Activated CD8-positive, alpha-beta memory T cell treated with anti-CD3 and anti-CD28 coated beads, Interleukin-2, amount 10 ng/mL, durations not matched to agents 7 days and 5 days (primary cell): Measurements from ENCODE around the gene PDE8A. TPM values are rescaled to one million over a fixed set of nuclear protein-coding genes. Genes with fewer than 3 reads are reported as not detected.

Experiments used
- ATAC-seq: fragments of 150-1000 bp; cut with Tn5 transposase; one replicate; pipeline ENCODE4 v1.10.0; 2021; ENCODE audit warnings: moderate library complexity
- CTCF ChIA-PET: fragments of 350-600 bp; sonication (Branson Sonifier 250); formaldehyde crosslinking; loops from one replicate; lab custom pipeline; 2021; ENCODE audit warnings: antibody characterized with exemption; lab: Charles Lee
- DNase-seq: peaks from one replicate; pipeline ENCODE4 v3.0.0-alpha.2; 2020
- H3K27ac Mint-ChIP-seq: one replicate; pipeline ENCODE4 v1.8.0; 2021; ENCODE audit warnings: mild to moderate bottlenecking, mixed read lengths
- H3K27me3 Mint-ChIP-seq: one replicate; pipeline ENCODE4 v1.8.0; 2021; ENCODE audit warnings: mixed read lengths
- H3K36me3 Mint-ChIP-seq: one replicate; pipeline ENCODE4 v1.8.0; 2021; ENCODE audit warnings: mild to moderate bottlenecking, mixed read lengths
- H3K4me1 Mint-ChIP-seq: one replicate; pipeline ENCODE4 v1.8.0; 2021; ENCODE audit warnings: mixed read lengths
- H3K4me3 Mint-ChIP-seq: one replicate; pipeline ENCODE4 v1.8.0; 2021; ENCODE audit warnings: mild to moderate bottlenecking, moderate library complexity, mixed read lengths
- H3K9me3 Mint-ChIP-seq: one replicate; pipeline ENCODE4 v1.8.0; 2022; ENCODE audit warnings: low read depth, mixed read lengths
- total RNA-seq, 2 experiments: library from RNA; stranded (reverse); gene quantifications; one replicate each; pipeline ENCODE4 v1.2.3, GENCODE V29; 2021

The PDE8A gene
- total RNA-seq, 2 experiments from 2014 or later: 17.7 to 21.1 TPM

GRCh38 chr15:85003593-85004312 lies 22.1 kb downstream of the PDE8A start:
- CTCF ChIA-PET: interaction anchor here (1.4 kb wide), 1 partner anchor 16 kb away, joined by 6 read pairs; no protein-coding TSS in a partner anchor
- no peaks in the 10 kb centered on the region for H3K27me3 Mint-ChIP-seq
- peaks cover 10% of the 10 kb centered on the region for H3K4me1 Mint-ChIP-seq
- H3K36me3 Mint-ChIP-seq: no peaks in the 10 kb centered on the region
- DNase-seq: no peak
- H3K9me3 Mint-ChIP-seq: no peaks in the 10 kb centered on the region
- no peak overlapping the region for H3K27ac Mint-ChIP-seq
- ATAC-seq: no peak
- H3K4me3 Mint-ChIP-seq: no peak overlapping the region

- no peaks in the 10 kb centered on the region for H3K9me3 Mint-ChIP-seq
- no peak overlapping the region for H3K27ac Mint-ChIP-seq
- no peaks in the 10 kb centered on the region for H3K36me3 Mint-ChIP-seq
- CTCF ChIA-PET: interaction anchor here (0.7 to 1.7 kb wide), 3 partner anchors 20 to 417 kb away, joined by 3 read pairs; no protein-coding TSS in a partner anchor
- no peak for ATAC-seq
- no peak overlapping the region for H3K4me3 Mint-ChIP-seq
- peaks cover 13% of the 10 kb centered on the region for H3K4me1 Mint-ChIP-seq
- no peak for DNase-seq
- no peaks in the 10 kb centered on the region for H3K27me3 Mint-ChIP-seq
These were observed 22.9 kb downstream of the PDE8A start for GRCh38 chr15:85004550-85004949.

GRCh38 chr15:85005319-85005718 lies 23.7 kb downstream of the PDE8A start:
- Mint-ChIP-seq H3K9me3 (no peaks in the 10 kb centered on the region), H3K27ac (no peak overlapping the region), H3K4me3 (no peak overlapping the region), H3K4me1 (peaks cover 13% of the 10 kb centered on the region), H3K27me3 (no peaks in the 10 kb centered on the region), H3K36me3 (no peaks in the 10 kb centered on the region)
- ATAC-seq (no peak), DNase-seq (no peak)
- CTCF ChIA-PET: interaction anchor here (0.7 to 1.7 kb wide), 3 partner anchors 19 to 418 kb away, joined by 3 read pairs; no protein-coding TSS in a partner anchor

- CTCF ChIA-PET: interaction anchor here (0.9 to 1.7 kb wide), 2 partner anchors 18 to 418 kb away, joined by 3 read pairs; no protein-coding TSS in a partner anchor
- no peaks in the 10 kb centered on the region for H3K36me3 Mint-ChIP-seq
These were observed 24.1 kb downstream of the PDE8A start for GRCh38 chr15:85005746-85006145.

GRCh38 chr15:85006201-85006600 lies 24.5 kb downstream of the PDE8A start:
- Mint-ChIP-seq H3K27ac (no peak overlapping the region), H3K27me3 (no peaks in the 10 kb centered on the region), H3K4me1 (peaks cover 13% of the 10 kb centered on the region), H3K9me3 (peaks cover 2% of the 10 kb centered on the region), H3K36me3 (no peaks in the 10 kb centered on the region), H3K4me3 (no peak overlapping the region)
- no peak for ATAC-seq
- CTCF ChIA-PET: no interaction called here
- DNase-seq: no peak

More at GRCh38 chr15:85005746-85006145, 24.1 kb downstream of the PDE8A start:
- Mint-ChIP-seq H3K4me3 (no peak overlapping the region), H3K27ac (no peak overlapping the region), H3K27me3 (no peaks in the 10 kb centered on the region), H3K9me3 (no peaks in the 10 kb centered on the region), H3K4me1 (peaks cover 13% of the 10 kb centered on the region)
- ATAC-seq (no peak), DNase-seq (no peak)

- H3K4me1 Mint-ChIP-seq: peaks cover 13% of the 10 kb centered on the region
- no peaks in the 10 kb centered on the region for H3K27me3 Mint-ChIP-seq
- H3K36me3 Mint-ChIP-seq: no peaks in the 10 kb centered on the region
These were observed 25.0 kb downstream of the PDE8A start for GRCh38 chr15:85006655-85007054.

GRCh38 chr15:85007137-85007536 lies 25.5 kb downstream of the PDE8A start:
- ATAC-seq (no peak), DNase-seq (no peak)
- Mint-ChIP-seq H3K9me3 (peaks cover 2% of the 10 kb centered on the region), H3K36me3 (no peaks in the 10 kb centered on the region), H3K4me3 (no peak overlapping the region), H3K27ac (no peak overlapping the region), H3K27me3 (no peaks in the 10 kb centered on the region), H3K4me1 (peaks cover 12% of the 10 kb centered on the region)
- CTCF ChIA-PET: interaction anchor here (1.3 kb wide), 1 partner anchor 23 kb away, joined by 4 read pairs; no protein-coding TSS in a partner anchor

More at GRCh38 chr15:85006655-85007054, 25.0 kb downstream of the PDE8A start:
- no peak overlapping the region for H3K4me3 Mint-ChIP-seq
- CTCF ChIA-PET: no interaction called here
- ATAC-seq (no peak), DNase-seq (no peak)
- H3K27ac Mint-ChIP-seq: no peak overlapping the region
- H3K9me3 Mint-ChIP-seq: peaks cover 2% of the 10 kb centered on the region

GRCh38 chr15:85007741-85008397 lies 26.2 kb downstream of the PDE8A start:
- peaks cover 6% of the 10 kb centered on the region for H3K4me1 Mint-ChIP-seq
- H3K9me3 Mint-ChIP-seq: peaks cover 2% of the 10 kb centered on the region
- H3K27me3 Mint-ChIP-seq: no peaks in the 10 kb centered on the region
- ATAC-seq (no peak), DNase-seq (no peak)
- CTCF ChIA-PET: interaction anchor here (1.3 kb wide), 1 partner anchor 23 kb away, joined by 4 read pairs; no protein-coding TSS in a partner anchor
- H3K4me3 Mint-ChIP-seq: no peak overlapping the region
- no peaks in the 10 kb centered on the region for H3K36me3 Mint-ChIP-seq
- H3K27ac Mint-ChIP-seq: no peak overlapping the region

- no peaks in the 10 kb centered on the region for H3K36me3 Mint-ChIP-seq
- no peak for ATAC-seq
- DNase-seq: no peak
- no peaks in the 10 kb centered on the region for H3K27me3 Mint-ChIP-seq
- no peak overlapping the region for H3K27ac Mint-ChIP-seq
- H3K9me3 Mint-ChIP-seq: peaks cover 2% of the 10 kb centered on the region
- peaks cover 6% of the 10 kb centered on the region for H3K4me1 Mint-ChIP-seq
- no peak overlapping the region for H3K4me3 Mint-ChIP-seq
- CTCF ChIA-PET: no interaction called here
These were observed 27.0 kb downstream of the PDE8A start for GRCh38 chr15:85008474-85009260.

- Mint-ChIP-seq H3K4me3 (no peak overlapping the region), H3K36me3 (no peaks in the 10 kb centered on the region), H3K27me3 (no peaks in the 10 kb centered on the region), H3K4me1 (peaks cover 6% of the 10 kb centered on the region), H3K27ac (no peak overlapping the region), H3K9me3 (peaks cover 2% of the 10 kb centered on the region)
- DNase-seq (no peak), ATAC-seq (no peak)
- CTCF ChIA-PET: no interaction called here
These were observed 27.8 kb downstream of the PDE8A start for GRCh38 chr15:85009435-85009834.

GRCh38 chr15:85010071-85010385 lies 28.4 kb downstream of the PDE8A start:
- H3K27ac Mint-ChIP-seq: no peak overlapping the region
- DNase-seq: no peak
- H3K4me1 Mint-ChIP-seq: peaks cover 6% of the 10 kb centered on the region

GRCh38 chr15:85010386-85011159 lies 28.9 kb downstream of the PDE8A start:
- DNase-seq: no peak
- H3K36me3 Mint-ChIP-seq: no peaks in the 10 kb centered on the region
- CTCF ChIA-PET: interaction anchor here (0.6 to 1.0 kb wide), 2 partner anchors 10 to 583 kb away, joined by 3 read pairs; no protein-coding TSS in a partner anchor
- H3K4me1 Mint-ChIP-seq: peaks cover 6% of the 10 kb centered on the region
- no peaks in the 10 kb centered on the region for H3K27me3 Mint-ChIP-seq
- peaks cover 2% of the 10 kb centered on the region for H3K9me3 Mint-ChIP-seq
- no peak overlapping the region for H3K27ac Mint-ChIP-seq
- ATAC-seq: no peak
- no peak overlapping the region for H3K4me3 Mint-ChIP-seq

More at GRCh38 chr15:85010071-85010385, 28.4 kb downstream of the PDE8A start:
- H3K9me3 Mint-ChIP-seq: peaks cover 2% of the 10 kb centered on the region
- CTCF ChIA-PET: interaction anchor here (0.6 kb wide), 1 partner anchor 584 kb away, joined by 3 read pairs; no protein-coding TSS in a partner anchor
- H3K36me3 Mint-ChIP-seq: no peaks in the 10 kb centered on the region
- no peak overlapping the region for H3K4me3 Mint-ChIP-seq
- ATAC-seq: no peak
- no peaks in the 10 kb centered on the region for H3K27me3 Mint-ChIP-seq
